Skin of body (tissue), 2 donors: ENCODE data around the gene COQ8A. TPM values are rescaled to one million over a fixed set of nuclear protein-coding genes. Genes with fewer than 3 reads are reported as not detected.

Experiments
- DNase-seq: peaks from one replicate; lab custom pipeline; 2025; lab: John Stamatoyannopoulos, UW
- total RNA-seq: library from RNA; depleted of rRNA; stranded (reverse); fragments of >200 nt; gene quantifications from one replicate; pipeline ENCODE4 v1.2.3, GENCODE V29; 2014

COQ8A gene
- total RNA-seq, 1 donor from 2014 or later, result 31.4 TPM

DNA sequence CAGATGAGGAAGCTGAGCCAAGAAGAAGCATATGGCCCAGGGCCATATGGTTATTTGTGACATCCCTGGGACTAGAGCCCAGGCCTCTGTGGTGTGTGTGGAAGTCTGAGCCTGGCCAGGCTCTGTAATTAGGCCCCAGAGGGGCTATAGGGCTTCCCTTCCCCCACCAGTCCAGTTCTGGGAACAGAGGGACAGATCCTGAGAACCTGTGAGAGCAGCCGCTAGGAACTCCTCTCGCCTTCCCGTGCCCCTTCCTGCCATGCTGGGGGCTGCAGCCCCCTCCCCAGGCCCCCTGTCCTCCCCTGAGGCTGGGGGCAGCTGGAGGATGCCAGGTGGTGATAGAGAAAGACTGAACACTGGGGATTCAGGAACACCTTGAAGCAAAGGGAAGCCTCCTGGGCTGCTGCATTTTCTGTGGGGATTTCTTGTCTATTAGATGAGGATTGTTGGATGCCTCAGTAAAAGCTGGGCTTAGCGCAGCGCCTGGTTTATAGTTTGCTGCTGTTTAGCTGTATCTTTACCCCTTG lies 33.3 kb downstream of the COQ8A start:
- DNase-seq, result no peak

DNA sequence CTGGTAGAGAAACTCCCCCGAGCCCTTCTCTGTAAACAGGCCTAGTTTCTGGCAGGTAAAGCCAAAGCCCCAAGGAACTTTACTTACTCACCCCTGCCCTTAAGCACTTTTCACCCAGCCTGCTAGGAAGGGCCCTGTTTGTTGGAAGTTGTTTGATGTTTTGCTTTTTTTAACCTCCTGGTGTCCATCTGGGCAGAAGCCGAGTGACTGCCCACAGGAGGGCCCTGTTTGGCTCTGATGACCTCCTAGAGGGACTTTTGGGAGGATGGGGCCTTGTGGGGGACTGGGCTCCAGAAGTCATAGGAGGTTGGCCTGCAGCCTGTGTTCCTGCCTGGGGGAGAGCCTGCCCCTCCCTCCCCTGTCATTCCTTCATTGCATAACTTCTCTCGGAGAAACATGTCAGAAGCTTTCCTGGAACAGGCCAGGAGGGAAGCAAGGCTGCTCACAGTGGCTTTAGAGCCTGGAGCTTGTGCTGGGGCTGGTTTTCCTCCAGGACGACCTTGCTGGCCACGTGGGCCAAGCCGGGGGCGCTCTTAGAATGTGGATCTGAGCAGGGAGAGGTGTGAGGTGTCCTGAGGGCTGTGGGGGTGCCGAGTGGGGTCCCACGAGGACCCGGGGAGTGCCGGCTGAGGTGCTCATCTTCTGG lies 33.9 kb downstream of the COQ8A start:
- no peak for DNase-seq

DNA sequence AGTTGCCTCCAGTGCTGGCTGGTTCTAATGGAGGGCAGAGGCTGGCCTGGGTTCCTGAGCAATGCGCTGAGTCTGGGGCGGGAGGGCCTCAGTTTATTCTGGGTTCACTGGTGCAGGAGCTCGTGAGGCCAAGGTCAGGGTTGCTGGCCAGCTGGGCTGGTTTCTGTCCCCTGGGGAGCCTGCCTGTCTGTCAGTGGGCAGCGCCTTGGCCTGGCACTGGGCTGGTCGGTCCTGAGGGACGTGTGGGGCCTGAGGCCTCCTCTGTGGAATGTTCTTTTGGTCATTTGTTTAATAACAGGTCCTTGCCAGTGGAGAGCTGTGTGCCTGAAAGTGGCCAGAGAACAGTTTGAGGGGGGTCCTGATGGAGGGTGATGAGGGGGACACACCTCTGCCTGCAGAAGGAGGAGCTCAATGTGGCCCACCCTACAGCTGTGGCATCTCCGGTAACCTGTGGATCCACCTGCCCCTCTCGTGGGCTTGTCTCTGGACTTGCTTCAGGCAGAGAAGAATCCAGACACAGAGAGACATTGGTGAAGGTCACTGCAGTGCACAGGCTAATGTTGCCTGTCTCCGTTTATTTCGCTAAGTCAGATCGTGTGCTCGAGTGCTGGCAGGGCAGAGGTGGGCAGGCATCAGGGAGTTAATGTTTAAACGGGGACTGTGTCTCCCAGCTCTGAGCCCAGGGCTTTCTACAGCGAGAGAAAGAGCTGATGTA lies 34.6 kb downstream of the COQ8A start:
- no peak for DNase-seq

DNA sequence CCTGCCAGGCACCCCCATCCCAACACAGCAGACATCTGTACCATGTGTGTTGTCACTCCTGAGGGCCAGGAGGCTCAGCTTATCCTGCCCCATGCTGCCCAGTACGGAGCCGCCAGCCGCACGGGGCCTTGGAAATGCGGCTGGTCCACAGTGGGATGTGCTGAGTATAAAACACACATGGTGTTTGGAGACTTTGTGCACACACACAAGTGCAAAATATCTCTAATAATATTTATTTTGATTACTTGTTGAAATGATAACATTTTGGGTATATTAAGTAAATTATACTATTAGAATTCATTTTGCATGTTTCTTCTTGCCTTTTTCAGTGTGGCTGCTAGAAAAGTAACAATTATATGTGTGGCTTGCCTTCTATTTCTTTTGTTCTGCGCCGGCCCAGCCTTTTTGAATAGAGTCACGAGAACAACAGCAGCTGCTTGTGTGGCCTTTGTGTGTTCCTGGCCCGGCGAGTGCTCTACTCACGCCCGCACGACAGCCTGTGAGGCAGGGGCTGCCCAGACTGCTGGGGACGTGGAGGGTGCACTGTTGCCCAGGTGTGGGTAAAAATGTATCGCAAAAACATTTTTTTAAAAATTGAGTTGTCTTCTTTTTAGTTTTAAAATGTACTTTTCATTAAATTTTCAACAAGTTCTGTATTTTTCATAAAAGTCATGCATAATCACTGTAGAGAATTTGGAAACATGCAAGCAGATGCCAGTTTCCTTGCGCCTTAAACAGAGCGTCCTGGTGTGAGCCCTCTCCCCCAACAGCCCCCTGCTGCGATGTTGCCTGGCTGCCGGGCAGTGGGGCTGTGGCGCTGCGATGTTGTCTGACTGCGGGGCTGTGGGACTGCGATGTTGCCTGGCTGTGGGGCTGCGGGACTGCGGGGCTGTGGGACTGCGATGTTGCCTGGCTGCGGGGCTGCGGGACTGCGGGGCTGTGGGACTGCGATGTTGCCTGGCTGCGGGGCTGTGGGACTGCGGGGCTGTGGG lies 35.5 kb downstream of the COQ8A start:
- DNase-seq, result no peak

DNA sequence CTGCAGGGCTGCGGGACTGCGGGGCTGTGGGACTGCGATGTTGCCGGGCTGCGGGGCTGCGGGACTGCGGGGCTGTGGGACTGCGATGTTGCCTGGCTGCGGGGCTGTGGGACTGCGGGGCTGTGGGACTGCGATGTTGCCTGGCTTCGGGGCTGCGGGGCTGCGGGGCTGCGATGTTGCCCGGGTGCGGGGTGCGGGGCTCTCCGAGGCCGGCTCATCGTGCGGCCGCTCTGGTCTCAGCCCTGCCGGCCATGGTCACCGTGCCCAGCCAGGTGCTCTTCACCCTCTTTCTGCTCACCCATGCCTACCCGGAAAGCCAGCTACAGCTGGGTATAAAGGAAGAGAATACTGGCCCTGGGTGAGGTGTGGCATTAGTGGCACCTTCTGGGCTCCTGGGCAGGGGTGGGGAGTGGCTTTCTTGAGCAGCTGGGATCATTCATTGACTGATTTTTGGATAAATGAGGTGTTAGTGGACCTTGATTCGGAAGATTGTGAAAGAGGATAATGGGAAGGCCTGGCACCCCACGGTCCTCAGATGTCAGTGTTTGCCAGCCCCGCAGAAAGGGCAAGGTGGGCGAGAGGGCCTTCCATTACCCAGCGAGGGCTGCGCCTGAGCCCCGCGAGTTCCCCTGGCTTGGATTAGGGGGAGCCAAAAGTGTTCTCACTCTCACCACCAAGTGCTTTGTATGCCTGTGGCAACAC lies 36.3 kb downstream of the COQ8A start:
- no peak for DNase-seq

DNA sequence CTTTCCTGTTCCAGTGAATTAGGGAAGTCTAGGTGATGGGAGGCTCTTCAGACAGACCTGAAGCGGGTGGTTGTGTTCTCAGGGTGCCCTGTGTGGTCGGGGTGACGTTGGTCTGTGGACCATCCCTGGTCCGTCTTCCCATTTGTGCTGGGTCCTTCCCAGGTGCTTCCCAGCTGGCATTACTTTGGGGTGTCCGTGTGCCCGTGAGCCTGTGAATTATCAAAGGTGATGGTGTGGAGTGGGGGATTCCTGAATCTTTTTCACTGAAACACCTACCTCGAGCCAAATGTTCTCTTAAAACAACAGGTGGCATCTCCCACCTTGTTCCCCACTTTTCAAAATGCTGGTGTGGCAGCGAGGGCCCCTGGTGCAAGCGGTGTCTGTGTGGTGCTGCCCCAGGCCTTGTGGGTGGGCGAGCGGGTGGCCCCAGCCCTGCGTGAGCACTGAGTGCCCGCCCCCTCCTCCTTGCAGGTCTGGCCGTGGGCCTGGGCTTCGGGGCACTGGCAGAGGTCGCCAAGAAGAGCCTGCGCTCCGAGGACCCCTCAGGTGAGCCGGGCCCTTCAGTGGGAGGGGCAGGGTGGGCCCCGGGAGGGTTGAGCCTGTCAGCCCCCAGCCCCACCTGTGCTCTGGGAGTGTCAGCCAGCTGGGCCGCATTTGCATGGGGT lies 37.0 kb downstream of the COQ8A start:
- no peak for DNase-seq

DNA sequence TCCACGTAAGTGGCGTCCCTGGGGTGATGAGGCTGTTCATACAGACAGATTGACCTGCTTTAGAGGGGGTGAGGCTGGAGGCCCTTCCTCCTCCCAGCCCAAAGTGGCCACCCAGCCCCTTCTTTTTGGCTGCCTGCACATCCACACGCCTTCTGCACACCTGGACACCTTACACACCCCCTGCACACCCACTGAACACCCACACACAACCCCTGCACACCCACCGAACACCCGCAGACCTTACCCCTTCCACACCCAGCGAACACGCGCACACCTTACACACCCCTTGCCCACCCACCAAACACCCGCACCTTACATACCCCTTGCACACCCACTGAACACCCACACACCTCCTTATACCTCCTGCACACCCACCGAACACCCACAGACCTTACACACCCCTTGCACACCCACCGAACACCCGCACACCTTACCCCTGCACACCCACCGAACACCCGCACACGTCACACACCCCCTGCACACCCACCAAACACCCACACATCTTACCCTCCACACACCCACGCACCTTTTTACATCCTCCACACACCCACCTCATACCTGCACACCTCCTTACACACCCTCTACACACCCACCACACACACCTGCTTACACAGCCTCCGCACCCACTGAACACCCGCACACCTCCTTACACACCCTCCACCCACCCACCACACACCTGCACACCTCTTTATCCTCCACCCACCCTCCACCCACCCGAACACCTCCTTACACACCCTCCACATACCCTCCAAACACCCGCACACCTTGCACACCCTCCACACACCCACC lies 37.7 kb downstream of the COQ8A start:
- DNase-seq, result no peak

DNA sequence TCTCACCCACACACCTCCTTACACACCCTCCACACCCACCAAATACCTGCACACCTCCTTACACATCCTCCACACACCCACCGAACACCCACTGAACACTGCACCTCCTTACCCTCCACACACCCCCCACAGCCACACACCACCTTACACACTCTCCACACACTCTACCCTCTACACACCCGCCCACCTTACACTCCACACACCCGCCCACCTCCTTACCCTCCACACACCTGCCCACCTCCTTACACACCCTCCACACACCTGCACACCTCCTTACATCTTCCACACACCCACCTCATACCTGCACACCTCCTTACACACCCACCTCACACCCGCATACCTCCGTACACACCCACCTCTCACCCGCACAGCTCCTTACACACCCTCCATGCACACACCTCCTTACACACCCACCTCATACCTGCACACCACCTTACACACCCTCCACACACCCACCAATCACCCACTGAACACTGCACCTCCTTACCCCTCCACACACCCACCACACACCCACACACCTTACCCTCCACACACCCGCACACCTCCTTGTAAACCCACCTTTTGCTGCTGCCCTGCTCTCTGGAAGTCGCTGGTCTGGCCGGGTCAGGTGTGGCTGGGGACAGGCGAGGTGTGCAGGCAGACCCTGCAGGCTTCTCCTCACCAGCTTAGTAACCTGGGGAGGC lies 38.5 kb downstream of the COQ8A start:
- DNase-seq, result no peak

DNA sequence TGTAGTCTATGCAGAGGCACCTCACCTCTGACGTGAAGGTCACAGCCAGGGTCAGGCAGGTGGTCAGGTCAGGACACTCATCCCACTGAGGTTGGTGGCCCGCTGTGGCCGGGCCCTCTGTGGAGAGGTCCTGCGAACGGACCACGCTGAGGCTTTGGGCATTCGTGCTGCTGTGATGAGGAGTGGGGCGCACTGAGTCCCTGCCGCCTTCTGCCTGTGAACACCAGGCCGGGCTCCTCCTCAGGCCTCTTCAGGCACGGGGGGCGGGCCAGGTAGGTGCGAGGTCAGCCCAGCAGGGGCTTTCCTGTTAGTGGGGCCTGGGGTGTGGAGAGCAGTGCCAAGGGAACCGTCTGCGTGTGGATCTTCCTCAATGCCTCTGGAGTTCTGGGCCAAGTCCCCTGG lies 39.0 kb downstream of the COQ8A start:
- no peak for DNase-seq

DNA sequence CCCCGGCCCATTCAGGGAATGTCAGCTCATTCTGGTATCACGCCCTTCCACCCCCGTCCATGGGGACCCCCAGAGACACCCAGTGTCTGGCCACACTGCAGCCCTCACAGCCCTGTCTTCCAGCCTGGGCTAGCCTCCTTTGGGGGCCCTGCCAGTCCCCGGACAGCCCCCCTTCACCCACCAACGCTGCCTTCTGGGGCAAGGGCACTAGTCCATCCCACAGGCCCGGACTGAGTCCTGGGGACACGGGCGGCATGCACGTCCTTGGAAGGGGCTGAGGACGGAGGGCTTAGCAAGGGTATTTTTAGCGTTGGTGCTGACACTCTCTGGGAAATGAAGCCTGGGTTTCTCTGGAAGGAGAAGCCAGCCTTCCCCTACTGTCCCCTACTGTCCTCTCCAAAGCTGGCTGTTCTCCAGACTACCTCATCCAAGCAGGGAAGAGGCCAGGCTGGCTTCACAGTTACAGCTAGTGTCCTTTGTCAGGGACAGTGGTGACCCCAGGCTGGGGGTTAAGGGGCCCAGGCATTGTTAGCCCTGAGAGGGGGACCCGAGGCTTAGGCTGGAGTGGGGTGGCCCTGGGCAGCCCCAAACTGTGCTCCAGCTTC lies 39.5 kb downstream of the COQ8A start:
- DNase-seq, result peak; percentile 7

DNA sequence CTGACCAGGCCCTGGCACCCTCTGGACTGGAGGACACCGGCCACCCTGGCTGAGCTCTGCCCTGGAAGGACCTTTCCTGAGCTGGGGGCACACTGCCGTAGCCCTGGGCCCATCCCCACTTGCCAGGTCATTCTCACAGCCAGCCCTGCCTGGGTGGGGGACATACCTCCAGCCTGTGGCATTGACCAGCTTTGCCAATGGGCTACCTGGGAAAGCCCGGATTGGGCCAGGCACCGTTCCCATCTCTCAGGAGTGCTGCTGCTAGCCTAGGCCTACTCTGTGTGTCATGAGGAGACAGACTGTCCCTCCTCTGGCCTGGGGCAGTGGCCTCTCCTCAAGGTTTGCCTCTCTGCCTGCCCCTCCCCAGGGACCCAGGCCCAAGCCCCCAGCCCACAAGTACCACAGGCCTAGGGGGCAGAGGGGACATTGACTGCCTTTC lies 40.0 kb downstream of the COQ8A start:
- DNase-seq, result no peak

DNA sequence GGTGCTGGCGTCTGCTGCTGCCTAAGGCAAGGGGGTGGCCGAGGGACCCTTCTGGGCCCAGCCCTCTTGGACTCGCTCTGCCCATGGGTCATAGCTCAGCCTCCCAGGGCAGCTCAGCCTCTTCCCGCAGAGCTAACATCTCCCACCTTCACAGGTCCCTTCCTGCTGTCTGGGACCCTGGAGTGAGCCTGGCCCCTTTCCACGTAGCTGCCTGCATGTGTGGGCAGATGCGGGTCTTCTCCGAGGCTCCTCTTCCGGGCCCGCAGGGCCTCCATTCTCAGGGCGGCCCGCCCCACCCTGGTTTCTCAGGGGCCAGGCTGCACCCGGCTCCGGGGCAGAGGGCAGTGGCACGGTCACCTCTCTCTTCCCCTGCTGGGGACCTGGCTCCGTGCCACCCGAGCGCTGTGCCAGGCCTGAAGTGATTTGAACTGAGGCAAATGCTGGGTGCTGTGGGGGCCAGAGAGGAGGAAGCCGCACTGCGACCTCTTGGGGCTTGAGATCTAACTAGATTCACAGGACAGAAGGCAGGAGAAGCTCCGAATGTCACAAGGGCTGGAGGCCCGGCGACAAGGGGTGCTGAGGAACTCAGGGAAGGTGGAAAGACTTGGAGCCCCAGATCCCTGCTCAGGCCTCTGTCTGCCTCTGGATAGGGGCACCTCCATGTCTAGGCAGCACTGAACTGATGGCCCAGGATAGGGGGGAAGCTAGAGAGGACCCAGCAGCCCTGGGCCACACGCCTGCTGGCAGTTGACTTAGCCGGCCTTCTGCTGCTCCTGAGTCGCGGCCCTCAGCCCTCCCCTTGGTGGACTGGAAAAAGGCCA lies 40.7 kb downstream of the COQ8A start:
- no peak for DNase-seq

DNA sequence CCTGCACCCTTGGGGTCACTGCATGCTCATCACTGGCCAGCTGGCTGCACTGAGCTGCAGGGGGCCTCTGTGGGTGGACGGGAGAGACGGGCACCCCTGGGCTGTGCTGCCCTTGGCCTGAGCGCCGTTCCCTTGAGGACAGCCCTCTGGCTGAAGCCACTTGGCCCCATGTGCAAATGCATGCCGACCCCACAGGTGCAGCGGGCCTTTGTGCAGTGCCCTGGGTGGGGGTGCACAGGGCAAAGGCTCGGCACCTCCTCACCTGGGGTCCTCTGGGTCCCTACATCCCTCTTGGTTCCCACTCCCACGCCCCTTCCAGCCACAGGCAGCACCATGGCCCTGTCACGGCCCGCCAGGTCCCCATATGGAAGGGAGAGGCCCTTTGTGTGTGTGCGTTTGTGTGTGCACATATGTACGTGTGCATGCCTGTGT lies 41.3 kb downstream of the COQ8A start:
- no peak for DNase-seq

DNA sequence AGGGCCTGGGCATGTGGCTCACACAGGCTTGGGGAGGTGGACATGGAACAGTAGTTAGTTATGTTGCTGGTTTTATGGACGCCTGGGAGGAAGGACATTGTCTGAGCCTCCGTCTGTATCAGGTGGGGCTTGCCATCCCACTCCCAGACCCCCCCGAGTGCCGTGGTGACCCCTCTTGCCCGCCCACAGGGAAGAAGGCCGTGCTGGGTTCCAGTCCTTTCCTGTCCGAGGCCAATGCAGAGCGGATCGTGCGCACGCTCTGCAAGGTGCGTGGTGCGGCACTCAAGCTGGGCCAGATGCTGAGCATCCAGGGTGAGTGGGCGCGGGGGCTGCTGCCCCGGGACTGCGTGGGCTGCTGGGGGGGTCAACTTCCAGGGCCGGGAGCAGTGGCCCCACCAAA lies 41.7 kb downstream of the COQ8A start:
- DNase-seq, result no peak

DNA sequence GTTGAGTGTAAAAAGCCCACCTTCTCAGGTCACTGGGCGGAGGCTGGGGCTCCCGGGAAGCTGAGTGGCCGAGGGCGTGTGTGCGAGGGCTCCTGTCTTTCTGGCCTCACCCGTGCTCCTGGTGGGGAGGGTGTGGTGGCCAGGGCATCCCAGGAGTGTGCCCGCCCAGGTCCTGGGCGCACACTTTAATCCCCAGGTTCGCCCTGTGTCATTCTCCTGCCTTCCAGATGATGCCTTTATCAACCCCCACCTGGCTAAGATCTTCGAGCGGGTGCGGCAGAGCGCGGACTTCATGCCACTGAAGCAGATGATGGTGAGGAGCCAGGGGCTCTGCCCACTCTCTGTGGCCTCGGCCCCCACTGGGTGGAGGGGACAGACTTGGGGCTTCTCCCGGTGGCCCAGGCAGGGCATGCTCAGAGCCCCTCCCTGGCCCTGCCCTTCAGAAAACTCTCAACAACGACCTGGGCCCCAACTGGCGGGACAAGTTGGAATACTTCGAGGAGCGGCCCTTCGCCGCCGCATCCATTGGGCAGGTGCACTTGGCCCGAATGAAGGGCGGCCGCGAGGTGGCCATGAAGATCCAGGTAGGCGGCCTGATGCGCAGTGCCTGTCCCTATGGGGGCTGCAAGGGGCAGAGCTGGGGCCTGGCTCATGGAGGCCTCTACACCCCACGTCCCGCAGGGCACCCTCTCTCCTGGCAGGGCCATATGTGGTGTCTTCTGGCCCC lies 42.5 kb downstream of the COQ8A start:
- DNase-seq, result no peak

DNA sequence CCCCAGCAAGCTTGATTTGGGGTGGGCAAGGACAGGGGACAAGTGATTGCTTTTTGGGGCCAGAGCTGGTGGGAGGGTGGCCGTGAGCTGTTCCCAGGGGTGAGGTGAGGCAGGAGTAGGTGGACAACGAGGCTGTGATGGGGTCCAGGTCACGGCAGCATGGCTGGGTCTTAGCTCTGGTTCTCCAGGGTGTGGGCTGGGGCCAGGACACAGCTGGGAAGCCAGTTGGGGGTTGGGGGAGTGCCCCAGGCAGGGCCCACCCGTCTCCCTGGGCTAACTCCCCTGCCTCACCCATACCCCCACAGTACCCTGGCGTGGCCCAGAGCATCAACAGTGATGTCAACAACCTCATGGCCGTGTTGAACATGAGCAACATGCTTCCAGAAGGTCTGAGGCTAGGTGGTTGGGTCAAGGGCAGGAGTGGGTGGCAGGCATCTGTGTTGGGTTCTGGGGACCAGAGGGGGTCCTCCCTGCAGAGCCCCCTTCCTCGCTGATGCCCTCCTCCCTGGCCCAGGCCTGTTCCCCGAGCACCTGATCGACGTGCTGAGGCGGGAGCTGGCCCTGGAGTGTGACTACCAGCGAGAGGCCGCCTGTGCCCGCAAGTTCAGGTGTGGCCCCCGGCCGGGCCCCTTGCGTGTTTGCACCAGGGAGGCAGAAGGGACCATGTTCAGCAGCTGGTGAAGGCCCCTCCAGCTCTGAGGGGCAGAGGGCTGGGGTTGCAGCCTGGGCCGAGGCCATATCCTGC lies 43.3 kb downstream of the COQ8A start:
- no peak for DNase-seq
